ENCODE results near the gene PPM1F. TPM values are rescaled to one million over a fixed set of nuclear protein-coding genes. Genes with fewer than 3 reads are reported as not detected.

PPM1F gene
- total RNA-seq (41.7 TPM), polyA plus RNA-seq (ENCODE audit: insufficient read depth in 1 of 8, insufficient read length in 8 of 8, low replicate concordance in 1 of 8) (10 to 100 TPM; 38.0 to 63.9 (median 54.1) TPM)
- long read RNA-seq, donor 1, full-length matches to known transcripts = 4 of 4 reads
- long read RNA-seq, donor 1, partial matches to known transcripts = 0 of 4 reads
- long read RNA-seq, donor 1, other reads (novel, unspliced or antisense) = 0 of 4 reads
- long read RNA-seq, donor 2, full-length matches to known transcripts = 1 of 1 reads
- long read RNA-seq, donor 2, partial matches to known transcripts = 0 of 1 reads
- long read RNA-seq, donor 2, other reads (novel, unspliced or antisense) = 0 of 1 reads
- long read RNA-seq, donor 3, full-length matches to known transcripts = 9 of 9 reads
- long read RNA-seq, donor 3, partial matches to known transcripts = 0 of 9 reads
- long read RNA-seq, donor 3, other reads (novel, unspliced or antisense) = 0 of 9 reads
- long read RNA-seq, donor 4, full-length matches to known transcripts = 8 of 8 reads
- long read RNA-seq, donor 4, partial matches to known transcripts = 0 of 8 reads
- long read RNA-seq, donor 4, other reads (novel, unspliced or antisense) = 0 of 8 reads
- long read RNA-seq, donor 5, full-length matches to known transcripts = 18 of 147 reads
- long read RNA-seq, donor 5, partial matches to known transcripts = 129 of 147 reads
- long read RNA-seq, donor 5, other reads (novel, unspliced or antisense) = 0 of 147 reads
- long read RNA-seq, donor 6, full-length matches to known transcripts = 14 of 14 reads
- long read RNA-seq, donor 6, partial matches to known transcripts = 0 of 14 reads
- long read RNA-seq, donor 6, other reads (novel, unspliced or antisense) = 0 of 14 reads
- long read RNA-seq, donor 7, full-length matches to known transcripts = 3 of 3 reads
- long read RNA-seq, donor 7, partial matches to known transcripts = 0 of 3 reads
- long read RNA-seq, donor 7, other reads (novel, unspliced or antisense) = 0 of 3 reads
- long read RNA-seq, donor 8, full-length matches to known transcripts = 2 of 2 reads
- long read RNA-seq, donor 8, partial matches to known transcripts = 0 of 2 reads
- long read RNA-seq, donor 8, other reads (novel, unspliced or antisense) = 0 of 2 reads
- long read RNA-seq, donor 9, full-length matches to known transcripts = 5 of 10 reads
- long read RNA-seq, donor 9, partial matches to known transcripts = 5 of 10 reads
- long read RNA-seq, donor 9, other reads (novel, unspliced or antisense) = 0 of 10 reads
- long read RNA-seq, donor 10, full-length matches to known transcripts = 4 of 9 reads
- long read RNA-seq, donor 10, partial matches to known transcripts = 5 of 9 reads
- long read RNA-seq, donor 10, other reads (novel, unspliced or antisense) = 0 of 9 reads
- long read RNA-seq, donor 11, full-length matches to known transcripts = 9 of 9 reads
- long read RNA-seq, donor 11, partial matches to known transcripts = 0 of 9 reads
- long read RNA-seq, donor 11, other reads (novel, unspliced or antisense) = 0 of 9 reads

- peak; percentile 90 for DNase-seq
- H3K27me3 ChIP-seq (ENCODE audit: control insufficient read depth, insufficient read depth, low read length) = no peaks in the 10 kb centered on the region
- peaks cover 8% of the 10 kb centered on the region for H3K36me3 ChIP-seq (ENCODE audit: control insufficient read depth, insufficient read depth, low read length)
- 7% methylated on average over 53 of the region's 58 CpGs for WGBS (ENCODE audit: insufficient coverage)
- no peaks in the 10 kb centered on the region for H3K9me3 ChIP-seq (replicated peaks; ENCODE audit: control insufficient read depth, low read depth, low read length)
- H3K27ac ChIP-seq (ENCODE audit: low read length) = peak within 1 kb of the TSS; percentile 92
- H3K4me1 ChIP-seq (ENCODE audit: control insufficient read depth, insufficient read depth, low read length) = peaks cover 39% of the 10 kb centered on the region
- H3K4me3 ChIP-seq (ENCODE audit: low read length) = peak within 1 kb of the TSS; percentile 87
Measured at GRCh38 chr22:21952586-21953571, at the start of gene PPM1F. TSS of gene PPM1F (minus strand) at chr22:21952848. CDS start at chr22:21946048, 6,800 bp downstream.

GRCh38 chr22:22001664-22002525 is 49.2 kb upstream of the PPM1F start:
- H3K9me3 ChIP-seq (replicated peaks; ENCODE audit: control insufficient read depth, low read depth, low read length) = no peaks in the 10 kb centered on the region
- no peak for DNase-seq
- no peaks in the 10 kb centered on the region for H3K36me3 ChIP-seq (ENCODE audit: control insufficient read depth, insufficient read depth, low read length)
- no peaks in the 10 kb centered on the region for H3K4me1 ChIP-seq (ENCODE audit: control insufficient read depth, insufficient read depth, low read length)
- no CpG with 5 or more reads among the region's 2 CpGs for WGBS (ENCODE audit: insufficient coverage)
- H3K27ac ChIP-seq (ENCODE audit: low read length) = no peak overlapping the region
- H3K27me3 ChIP-seq (ENCODE audit: control insufficient read depth, insufficient read depth, low read length) = no peaks in the 10 kb centered on the region
- no peak overlapping the region for H3K4me3 ChIP-seq (ENCODE audit: low read length)

GRCh38 chr22:21998595-21999247 is 46.1 kb upstream of the PPM1F start:
- no peak overlapping the region for H3K27ac ChIP-seq (ENCODE audit: low read length)
- H3K4me3 ChIP-seq (ENCODE audit: low read length) = no peak overlapping the region
- H3K27me3 ChIP-seq (ENCODE audit: control insufficient read depth, insufficient read depth, low read length) = no peaks in the 10 kb centered on the region
- H3K9me3 ChIP-seq (replicated peaks; ENCODE audit: control insufficient read depth, low read depth, low read length) = no peaks in the 10 kb centered on the region
- WGBS (ENCODE audit: insufficient coverage) = 96% methylated on average over 5 of the region's 7 CpGs
- no peak for DNase-seq
- H3K4me1 ChIP-seq (ENCODE audit: control insufficient read depth, insufficient read depth, low read length) = no peaks in the 10 kb centered on the region
- H3K36me3 ChIP-seq (ENCODE audit: control insufficient read depth, insufficient read depth, low read length) = no peaks in the 10 kb centered on the region

GRCh38 chr22:21996175-21996720 is 43.6 kb upstream of the PPM1F start:
- Histone ChIP-seq H3K27me3 (ENCODE audit: control insufficient read depth, insufficient read depth, low read length) (no peaks in the 10 kb centered on the region), H3K9me3 (replicated peaks; ENCODE audit: control insufficient read depth, low read depth, low read length) (no peaks in the 10 kb centered on the region), H3K27ac (ENCODE audit: low read length) (no peak overlapping the region), H3K4me1 (ENCODE audit: control insufficient read depth, insufficient read depth, low read length) (peaks cover 7% of the 10 kb centered on the region), H3K4me3 (ENCODE audit: low read length) (no peak overlapping the region), H3K36me3 (ENCODE audit: control insufficient read depth, insufficient read depth, low read length) (no peaks in the 10 kb centered on the region)
- WGBS (ENCODE audit: insufficient coverage) = 80% methylated on average over 1 of the region's 5 CpGs
- no peak for DNase-seq

- no peak overlapping the region for H3K27ac ChIP-seq (ENCODE audit: low read length)
- no peaks in the 10 kb centered on the region for H3K9me3 ChIP-seq (replicated peaks; ENCODE audit: control insufficient read depth, low read depth, low read length)
- H3K4me3 ChIP-seq (ENCODE audit: low read length) = no peak overlapping the region
- no peaks in the 10 kb centered on the region for H3K36me3 ChIP-seq (ENCODE audit: control insufficient read depth, insufficient read depth, low read length)
- no peaks in the 10 kb centered on the region for H3K27me3 ChIP-seq (ENCODE audit: control insufficient read depth, insufficient read depth, low read length)
- 84% methylated on average over 3 of the region's 3 CpGs for WGBS (ENCODE audit: insufficient coverage)
- no peak for DNase-seq
- H3K4me1 ChIP-seq (ENCODE audit: control insufficient read depth, insufficient read depth, low read length) = peaks cover 13% of the 10 kb centered on the region
Measured at GRCh38 chr22:21995660-21996059, 43.0 kb upstream of the PPM1F start.

- DNase-seq = no peak
- WGBS (ENCODE audit: insufficient coverage) = 84% methylated on average over 3 of the region's 3 CpGs
- H3K27ac ChIP-seq (ENCODE audit: low read length) = no peak overlapping the region
Measured at GRCh38 chr22:21994881-21995444, 42.3 kb upstream of the PPM1F start.

GRCh38 chr22:21992593-21993237 is 40.1 kb upstream of the PPM1F start:
- Histone ChIP-seq H3K27me3 (ENCODE audit: control insufficient read depth, insufficient read depth, low read length) (no peaks in the 10 kb centered on the region), H3K27ac (ENCODE audit: low read length) (no peak overlapping the region), H3K36me3 (ENCODE audit: control insufficient read depth, insufficient read depth, low read length) (no peaks in the 10 kb centered on the region), H3K4me3 (ENCODE audit: low read length) (no peak overlapping the region), H3K4me1 (ENCODE audit: control insufficient read depth, insufficient read depth, low read length) (peaks cover 33% of the 10 kb centered on the region), H3K9me3 (replicated peaks; ENCODE audit: control insufficient read depth, low read depth, low read length) (no peaks in the 10 kb centered on the region)
- WGBS (ENCODE audit: insufficient coverage) = 64% methylated on average over 6 of the region's 7 CpGs
- no peak for DNase-seq

More at GRCh38 chr22:21994881-21995444, 42.3 kb upstream of the PPM1F start:
- H3K4me3 ChIP-seq (ENCODE audit: low read length) = no peak overlapping the region
- no peaks in the 10 kb centered on the region for H3K9me3 ChIP-seq (replicated peaks; ENCODE audit: control insufficient read depth, low read depth, low read length)
- H3K4me1 ChIP-seq (ENCODE audit: control insufficient read depth, insufficient read depth, low read length) = peaks cover 20% of the 10 kb centered on the region
- no peaks in the 10 kb centered on the region for H3K27me3 ChIP-seq (ENCODE audit: control insufficient read depth, insufficient read depth, low read length)
- H3K36me3 ChIP-seq (ENCODE audit: control insufficient read depth, insufficient read depth, low read length) = no peaks in the 10 kb centered on the region

Data from muscle of leg (tissue), 16 donors.